ENCODE results near the gene CDKAL1. TPM values are rescaled to one million over a fixed set of nuclear protein-coding genes. Genes with fewer than 3 reads are reported as not detected.

Gene CDKAL1
- total RNA-seq, 5 donors from 2014 or later (not counting 1 experiment from before 2014, with no cell fraction given) = 18.8 to 29.9 (median 20.5) TPM

DNA sequence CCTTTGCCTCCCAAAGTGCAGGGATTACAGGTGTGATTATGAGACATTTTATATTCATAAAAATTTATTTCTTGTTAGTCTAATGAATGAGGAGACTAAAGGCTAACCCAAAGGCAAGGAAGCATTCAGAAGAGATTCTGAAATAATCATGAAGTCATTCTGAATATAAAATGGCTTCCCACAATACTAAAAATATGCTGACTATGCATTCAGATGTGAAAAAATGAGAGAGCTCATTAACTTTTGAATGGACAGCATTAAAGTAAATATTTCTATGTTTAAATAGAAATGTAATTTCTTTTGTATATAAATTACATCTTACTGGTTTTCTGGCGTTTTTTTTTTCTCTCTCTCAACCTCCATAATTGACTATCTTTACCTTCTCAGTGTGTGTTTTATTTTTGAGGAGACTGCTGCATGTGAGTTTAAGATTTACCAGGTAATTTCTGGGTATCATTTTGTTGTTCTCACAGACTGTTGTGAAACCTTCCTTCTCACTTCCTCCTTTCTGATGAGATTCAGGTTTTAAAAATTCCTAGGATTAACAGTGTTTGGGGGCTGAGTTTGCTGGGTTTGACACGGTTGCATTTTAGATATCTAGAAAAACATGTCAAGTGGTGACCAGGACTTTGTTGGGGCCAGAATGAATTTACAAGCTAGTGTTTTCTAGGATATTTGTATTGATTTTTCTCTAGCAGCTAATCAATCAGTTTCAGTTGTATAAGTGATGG, 316.6 kb downstream of the CDKAL1 start:
- no CpG with 5 or more reads among the region's 2 CpGs for WGBS (ENCODE audit: insufficient coverage)
- no peaks in the 10 kb centered on the region for H3K9me3 Mint-ChIP-seq
- ChIA-PET CTCF (no interaction called here), POLR2A (no interaction called here)
- ATAC-seq (replicated peaks in 1 of 4) (no peak), DNase-seq (no peak)
- peaks cover 44% of the 10 kb centered on the region for H3K36me3 Mint-ChIP-seq
- H3K27ac ChIP-seq (ENCODE audit: low read length) = no peak overlapping the region
- no peaks in the 10 kb centered on the region for H3K27me3 Mint-ChIP-seq
- no peak overlapping the region for H3K4me3 Mint-ChIP-seq
- H3K4me1 Mint-ChIP-seq = no peaks in the 10 kb centered on the region
- H3K4me3 ChIP-seq (ENCODE audit: control insufficient read depth in 1 of 2, extremely low read depth in 1 of 2, low read length in 1 of 2) = no peak overlapping the region
- no peaks in the 10 kb centered on the region for H3K27me3 ChIP-seq (replicated peaks in 1 of 2; ENCODE audit: control insufficient read depth in 2 of 2, extremely low read depth in 1 of 2, insufficient read depth in 2 of 2, low read length in 1 of 2)
- H3K9me3 ChIP-seq = no peaks in the 10 kb centered on the region
- peaks cover 0 to 3% of the 10 kb centered on the region in 2 donors for H3K36me3 ChIP-seq (ENCODE audit: control insufficient read depth in 2 of 2, extremely low read depth in 1 of 2, insufficient read depth in 1 of 2, low read length in 1 of 2)
- H3K4me1 ChIP-seq (ENCODE audit: control insufficient read depth in 1 of 2, extremely low read depth in 1 of 2, insufficient read depth in 2 of 2, low read length in 2 of 2) = no peaks in the 10 kb centered on the region
- H3K27ac Mint-ChIP-seq = no peak overlapping the region

DNA sequence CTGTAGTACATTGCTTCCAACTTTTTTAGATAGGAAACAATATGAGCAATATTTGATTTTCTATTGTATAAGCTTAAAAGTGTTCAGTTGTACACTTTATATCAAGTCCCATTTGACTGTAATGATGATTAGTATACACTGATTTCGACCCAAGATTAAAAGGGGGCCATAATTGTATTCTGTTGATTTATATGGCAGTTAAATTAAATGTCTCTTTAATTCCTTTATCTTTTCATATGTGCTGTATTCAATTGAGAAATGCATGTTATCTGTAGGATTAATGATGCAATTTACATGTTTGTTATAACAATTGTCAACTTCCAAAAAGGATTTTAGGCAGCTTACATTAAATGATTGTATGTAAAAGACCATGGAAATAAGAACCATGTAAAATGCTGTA, 317.5 kb downstream of the CDKAL1 start:
- H3K9me3 ChIP-seq = no peaks in the 10 kb centered on the region
- Mint-ChIP-seq H3K27ac (no peak overlapping the region), H3K4me1 (no peaks in the 10 kb centered on the region), H3K9me3 (no peaks in the 10 kb centered on the region), H3K4me3 (no peak overlapping the region), H3K27me3 (no peaks in the 10 kb centered on the region), H3K36me3 (peaks cover 40% of the 10 kb centered on the region)
- no peaks in the 10 kb centered on the region for H3K27me3 ChIP-seq (replicated peaks in 1 of 2; ENCODE audit: control insufficient read depth in 2 of 2, extremely low read depth in 1 of 2, insufficient read depth in 2 of 2, low read length in 1 of 2)
- no peak overlapping the region for H3K27ac ChIP-seq (ENCODE audit: low read length)
- POLR2A ChIA-PET = no interaction called here
- DNase-seq (no peak), ATAC-seq (replicated peaks in 1 of 4) (no peak)
- no peaks in the 10 kb centered on the region for H3K4me1 ChIP-seq (ENCODE audit: control insufficient read depth in 1 of 2, extremely low read depth in 1 of 2, insufficient read depth in 2 of 2, low read length in 2 of 2)
- H3K36me3 ChIP-seq (ENCODE audit: control insufficient read depth in 2 of 2, extremely low read depth in 1 of 2, insufficient read depth in 1 of 2, low read length in 1 of 2) = peaks cover 0 to 3% of the 10 kb centered on the region in 2 donors
- no CpG with 5 or more reads among the region's 1 CpG for WGBS (ENCODE audit: insufficient coverage)
- no peak overlapping the region for H3K4me3 ChIP-seq (ENCODE audit: control insufficient read depth in 1 of 2, extremely low read depth in 1 of 2, low read length in 1 of 2)
- CTCF ChIA-PET = no interaction called here

DNA sequence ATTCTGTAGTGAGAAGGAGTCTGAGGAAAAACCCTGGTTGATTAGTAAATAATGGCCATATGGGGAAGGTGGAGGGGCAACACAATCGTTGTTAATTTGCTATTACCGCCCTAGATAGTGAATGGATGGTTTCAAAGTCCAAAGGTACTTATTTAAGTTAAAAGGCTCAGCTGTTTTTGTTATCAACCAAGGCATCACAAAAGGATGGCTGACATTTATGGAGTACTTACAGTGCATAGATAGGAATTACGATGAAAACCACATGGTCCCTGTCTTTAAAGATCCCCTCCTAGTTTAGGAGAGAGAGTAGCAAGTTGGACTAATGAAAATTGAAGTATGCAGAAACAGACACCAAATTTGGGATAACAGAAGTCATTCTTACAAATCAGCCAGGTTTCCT, 319.6 kb downstream of the CDKAL1 start:
- WGBS (ENCODE audit: insufficient coverage) = 85% methylated on average over 2 of the region's 3 CpGs
- POLR2A ChIA-PET = no interaction called here
- H3K4me3 ChIP-seq (ENCODE audit: control insufficient read depth in 1 of 2, extremely low read depth in 1 of 2, low read length in 1 of 2) = no peak overlapping the region
- no peaks in the 10 kb centered on the region for H3K9me3 ChIP-seq
- H3K27ac Mint-ChIP-seq = no peak overlapping the region
- ATAC-seq (replicated peaks in 1 of 4) = no peak
- H3K4me1 Mint-ChIP-seq = no peaks in the 10 kb centered on the region
- H3K27me3 Mint-ChIP-seq = no peaks in the 10 kb centered on the region
- no peak overlapping the region for H3K4me3 Mint-ChIP-seq
- no peak overlapping the region for H3K27ac ChIP-seq (ENCODE audit: low read length)
- CTCF ChIA-PET = no interaction called here
- H3K36me3 ChIP-seq (ENCODE audit: control insufficient read depth in 2 of 2, extremely low read depth in 1 of 2, insufficient read depth in 1 of 2, low read length in 1 of 2) = no peaks in the 10 kb centered on the region
- no peak for DNase-seq
- H3K9me3 Mint-ChIP-seq = no peaks in the 10 kb centered on the region
- H3K36me3 Mint-ChIP-seq = peaks cover 30% of the 10 kb centered on the region
- H3K27me3 ChIP-seq (replicated peaks in 1 of 2; ENCODE audit: control insufficient read depth in 2 of 2, extremely low read depth in 1 of 2, insufficient read depth in 2 of 2, low read length in 1 of 2) = no peaks in the 10 kb centered on the region
- H3K4me1 ChIP-seq (ENCODE audit: control insufficient read depth in 1 of 2, extremely low read depth in 1 of 2, insufficient read depth in 2 of 2, low read length in 2 of 2) = no peaks in the 10 kb centered on the region

DNA sequence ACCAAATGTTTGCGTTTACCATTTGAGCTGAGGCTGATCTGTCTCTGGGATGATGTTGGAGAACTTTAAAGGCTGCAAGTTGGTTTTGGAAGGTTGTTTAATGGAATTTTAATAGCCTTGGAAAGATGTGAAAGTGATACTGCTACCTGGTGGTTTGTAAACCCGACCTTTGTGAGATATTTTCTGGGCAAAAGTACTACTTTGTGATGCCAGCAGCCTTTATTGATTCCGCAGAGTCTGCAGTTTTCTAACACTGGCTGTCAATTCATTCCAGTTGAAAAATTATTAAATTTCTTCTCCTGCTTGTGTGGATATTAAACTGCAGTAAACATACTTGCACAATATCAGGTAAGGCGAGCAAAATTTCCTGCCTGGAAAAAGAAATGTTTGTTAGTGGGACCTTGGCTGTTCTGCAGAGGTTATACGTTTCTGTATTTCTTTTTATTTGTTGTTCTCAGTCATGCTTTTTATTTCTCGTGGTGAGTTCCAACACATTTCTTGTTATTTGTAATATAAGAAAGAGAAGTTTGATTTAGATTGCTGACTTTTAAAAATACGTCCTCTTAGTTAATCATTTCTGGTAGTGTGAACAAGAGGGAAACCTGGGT, 322.5 kb downstream of the CDKAL1 start:
- no peak overlapping the region for H3K4me3 ChIP-seq (ENCODE audit: control insufficient read depth in 1 of 2, extremely low read depth in 1 of 2, low read length in 1 of 2)
- 83% methylated on average over 1 of the region's 7 CpGs for WGBS (ENCODE audit: insufficient coverage)
- Mint-ChIP-seq H3K4me1 (no peaks in the 10 kb centered on the region), H3K27me3 (no peaks in the 10 kb centered on the region), H3K9me3 (no peaks in the 10 kb centered on the region), H3K36me3 (peaks cover 37% of the 10 kb centered on the region), H3K27ac (no peak overlapping the region), H3K4me3 (no peak overlapping the region)
- H3K4me1 ChIP-seq (ENCODE audit: control insufficient read depth in 1 of 2, extremely low read depth in 1 of 2, insufficient read depth in 2 of 2, low read length in 2 of 2) = no peaks in the 10 kb centered on the region
- DNase-seq (no peak), ATAC-seq (replicated peaks in 1 of 4) (no peak)
- ChIA-PET CTCF (no interaction called here), POLR2A (no interaction called here)
- no peaks in the 10 kb centered on the region for H3K27me3 ChIP-seq (replicated peaks in 1 of 2; ENCODE audit: control insufficient read depth in 2 of 2, extremely low read depth in 1 of 2, insufficient read depth in 2 of 2, low read length in 1 of 2)
- no peaks in the 10 kb centered on the region for H3K9me3 ChIP-seq
- no peaks in the 10 kb centered on the region for H3K36me3 ChIP-seq (ENCODE audit: control insufficient read depth in 2 of 2, extremely low read depth in 1 of 2, insufficient read depth in 1 of 2, low read length in 1 of 2)
- H3K27ac ChIP-seq (ENCODE audit: low read length) = no peak overlapping the region

DNA sequence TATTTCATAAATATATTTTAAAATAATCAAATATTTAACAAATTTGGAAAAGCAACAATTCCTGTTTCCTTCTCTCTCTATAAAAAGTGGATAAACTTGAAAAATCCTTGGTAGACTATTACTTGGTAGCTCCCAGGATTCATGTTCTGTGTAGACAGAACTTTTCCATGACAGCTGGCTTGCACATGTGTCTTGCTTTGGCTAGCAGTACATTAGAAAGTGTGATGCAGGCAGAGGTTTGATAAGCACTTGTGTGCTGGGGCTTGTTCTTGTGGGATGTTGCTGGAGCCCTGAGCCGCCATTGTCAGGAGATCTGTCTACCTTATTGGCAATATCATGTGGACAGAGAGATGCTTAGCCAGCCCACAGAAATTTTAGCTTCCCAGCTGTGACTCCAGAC, 327.2 kb downstream of the CDKAL1 start:
- H3K27me3 Mint-ChIP-seq = no peaks in the 10 kb centered on the region
- no peaks in the 10 kb centered on the region for H3K4me1 ChIP-seq (ENCODE audit: control insufficient read depth in 1 of 2, extremely low read depth in 1 of 2, insufficient read depth in 2 of 2, low read length in 2 of 2)
- H3K9me3 Mint-ChIP-seq = no peaks in the 10 kb centered on the region
- peaks cover 29% of the 10 kb centered on the region for H3K36me3 Mint-ChIP-seq
- no peak overlapping the region for H3K27ac ChIP-seq (ENCODE audit: low read length)
- DNase-seq (no peak), ATAC-seq (replicated peaks in 1 of 4) (no peak)
- CTCF ChIA-PET = no interaction called here
- no peaks in the 10 kb centered on the region for H3K4me1 Mint-ChIP-seq
- no peaks in the 10 kb centered on the region for H3K36me3 ChIP-seq (ENCODE audit: control insufficient read depth in 2 of 2, extremely low read depth in 1 of 2, insufficient read depth in 1 of 2, low read length in 1 of 2)
- H3K27me3 ChIP-seq (replicated peaks in 1 of 2; ENCODE audit: control insufficient read depth in 2 of 2, extremely low read depth in 1 of 2, insufficient read depth in 2 of 2, low read length in 1 of 2) = no peaks in the 10 kb centered on the region
- H3K4me3 Mint-ChIP-seq = no peak overlapping the region
- no peak overlapping the region for H3K4me3 ChIP-seq (ENCODE audit: control insufficient read depth in 1 of 2, extremely low read depth in 1 of 2, low read length in 1 of 2)
- H3K27ac Mint-ChIP-seq = no peak overlapping the region
- H3K9me3 ChIP-seq = no peaks in the 10 kb centered on the region
- POLR2A ChIA-PET = no interaction called here
- WGBS (ENCODE audit: insufficient coverage) = 100% methylated on average over 1 of the region's 1 CpG

DNA sequence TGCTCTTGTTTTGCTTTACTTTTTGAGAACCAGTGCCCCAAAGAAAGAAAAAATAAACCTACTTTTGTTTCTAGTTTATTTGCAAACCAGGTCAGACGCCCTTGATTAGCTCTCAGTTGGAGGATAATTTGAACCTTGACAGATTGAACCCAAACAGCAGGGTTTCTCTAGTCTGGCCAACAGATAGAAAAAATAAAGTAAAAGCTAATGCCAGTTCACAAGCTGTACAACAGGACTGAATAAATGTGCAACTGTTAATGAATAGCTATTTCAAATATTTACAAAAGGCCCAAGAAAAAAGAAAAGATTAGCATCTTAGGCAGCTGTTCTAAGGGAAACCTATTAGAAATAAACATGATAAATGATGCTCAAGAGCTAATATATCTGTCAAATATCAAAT, 331.8 kb downstream of the CDKAL1 start:
- H3K9me3 Mint-ChIP-seq = no peaks in the 10 kb centered on the region
- H3K9me3 ChIP-seq = no peaks in the 10 kb centered on the region
- no peak overlapping the region for H3K4me3 ChIP-seq (ENCODE audit: control insufficient read depth in 1 of 2, extremely low read depth in 1 of 2, low read length in 1 of 2)
- H3K4me3 Mint-ChIP-seq = no peak overlapping the region
- no peak for DNase-seq
- H3K36me3 ChIP-seq (ENCODE audit: control insufficient read depth in 2 of 2, extremely low read depth in 1 of 2, insufficient read depth in 1 of 2, low read length in 1 of 2) = no peaks in the 10 kb centered on the region
- H3K4me1 Mint-ChIP-seq = no peaks in the 10 kb centered on the region
- peaks cover 27% of the 10 kb centered on the region for H3K36me3 Mint-ChIP-seq
- ChIA-PET POLR2A (no interaction called here), CTCF (no interaction called here)
- no peak for ATAC-seq (replicated peaks in 1 of 4)
- H3K27ac ChIP-seq (ENCODE audit: low read length) = no peak overlapping the region
- no CpG with 5 or more reads among the region's 1 CpG for WGBS (ENCODE audit: insufficient coverage)
- H3K27ac Mint-ChIP-seq = no peak overlapping the region
- no peaks in the 10 kb centered on the region for H3K27me3 Mint-ChIP-seq
- no peaks in the 10 kb centered on the region for H3K4me1 ChIP-seq (ENCODE audit: control insufficient read depth in 1 of 2, extremely low read depth in 1 of 2, insufficient read depth in 2 of 2, low read length in 2 of 2)
- no peaks in the 10 kb centered on the region for H3K27me3 ChIP-seq (replicated peaks in 1 of 2; ENCODE audit: control insufficient read depth in 2 of 2, extremely low read depth in 1 of 2, insufficient read depth in 2 of 2, low read length in 1 of 2)

All from T-cell (primary cell).